ENCODE measurements around the gene GARS1.
"Not testable (repeated sequence)": the region's sequence is repeated elsewhere in the genome, so short reads cannot be mapped to it uniquely, and the experiment has no call there.

GARS1 gene

GRCh38 chr7:30594540-30595435, at the start of gene GARS1:
Gene GARS1, plus strand, starts transcription at chr7:30594878. Its CDS starts 44 bp downstream, at chr7:30594922.
- peak; percentile 81 for DNase-seq

- DNase-seq = no peak
These were observed 48.7 kb upstream of the GARS1 start for GRCh38 chr7:30545791-30546555.

- no peak for DNase-seq
These were observed 48.1 kb upstream of the GARS1 start for GRCh38 chr7:30546596-30546995.

- DNase-seq = peak; percentile 81
These were observed 45.8 kb upstream of the GARS1 start for GRCh38 chr7:30548845-30549244.

GRCh38 chr7:30549931-30550493, 44.7 kb upstream of the GARS1 start:
- no peak for DNase-seq

- no peak for DNase-seq
These were observed 42.3 kb upstream of the GARS1 start for GRCh38 chr7:30552330-30552729.

GRCh38 chr7:30553141-30553540, 41.5 kb upstream of the GARS1 start:
- no peak for DNase-seq

- DNase-seq = no peak
These were observed 41.1 kb upstream of the GARS1 start for GRCh38 chr7:30553546-30553945.

GRCh38 chr7:30555525-30555924, 39.2 kb upstream of the GARS1 start:
- DNase-seq = no peak

- DNase-seq = peak; percentile 60
These were observed 37.8 kb upstream of the GARS1 start for GRCh38 chr7:30556840-30557239.

- DNase-seq = no peak
These were observed 37.4 kb upstream of the GARS1 start for GRCh38 chr7:30557245-30557644.

- no peak for DNase-seq
These were observed 35.1 kb upstream of the GARS1 start for GRCh38 chr7:30559611-30560010.

- DNase-seq = no peak
These were observed 33.3 kb upstream of the GARS1 start for GRCh38 chr7:30561389-30561788.

GRCh38 chr7:30562498-30562897, 32.2 kb upstream of the GARS1 start:
- peak; percentile 14 for DNase-seq

GRCh38 chr7:30562909-30563308, 31.8 kb upstream of the GARS1 start:
- DNase-seq = no peak

GRCh38 chr7:30563326-30563942, 31.2 kb upstream of the GARS1 start:
- DNase-seq = no peak

GRCh38 chr7:30564243-30564892, 30.3 kb upstream of the GARS1 start:
- peak; percentile 74 for DNase-seq

GRCh38 chr7:30566596-30566995, 28.1 kb upstream of the GARS1 start:
- DNase-seq = no peak

- DNase-seq = no peak
These were observed 27.6 kb upstream of the GARS1 start for GRCh38 chr7:30567081-30567480.

GRCh38 chr7:30570238-30570637, 24.4 kb upstream of the GARS1 start:
- DNase-seq = not testable (repeated sequence)

- DNase-seq = no peak
These were observed 22.4 kb upstream of the GARS1 start for GRCh38 chr7:30572212-30572841.

GRCh38 chr7:30575910-30576309, 18.8 kb upstream of the GARS1 start:
- DNase-seq = no peak

All from NCI-H1105 treated with DMSO at 0.1 percent for 48 hours (cell line).